GM12878 (cell line): ENCODE data around the gene PSMC3. TPM values are rescaled to one million over a fixed set of nuclear protein-coding genes. Genes with fewer than 3 reads are reported as not detected.

Source experiments
- ATAC-seq: fragments of 200-7000 bp; cut with Tn5 transposase; 3 replicates; pipeline ENCODE4 v1.9.1; 2020; ENCODE audit warnings: mild to moderate bottlenecking, moderate library complexity
- BruUV-seq: library from RNA; stranded (reverse); fragments of 400-500 nt; replicated peaks from 2 replicates; lab custom pipeline; 2021; lab: Mats Ljungman, UMichigan
- CTCF ChIA-PET: fragments of 300-600 bp; sonication (Branson Sonifier 250); formaldehyde crosslinking; extraction: SDS; loops from one replicate; lab custom pipeline; 2021; ENCODE audit warnings: inconsistent platforms; lab: Yijun Ruan, JAX
- POLR2A ChIA-PET: fragments of 350-600 bp; formaldehyde crosslinking; extraction: SDS; loops from one replicate; lab custom pipeline; 2021; ENCODE audit warnings: inconsistent platforms; lab: Charles Lee
- RAD21 ChIA-PET: fragments of 300-600 bp; sonication (Branson Sonifier 250); formaldehyde crosslinking; loops from one replicate; lab custom pipeline; 2023; ENCODE audit warnings: antibody characterized with exemption; ENCODE audit not compliant: unreplicated experiment; lab: Charles Lee
- SMC1A ChIA-PET: fragments of 300-600 bp; sonication (Branson Sonifier 250); formaldehyde crosslinking; loops from one replicate; lab custom pipeline; 2023; ENCODE audit not compliant: unreplicated experiment, uncharacterized antibody; lab: Charles Lee
- DNase-seq: peaks from one replicate; pipeline ENCODE4 v3.0.0-alpha.2; 2011; ENCODE audit warnings: low read depth, low spot score
- FAIRE-seq: peaks from 3 replicates; lab custom pipeline; 2011; peaks lifted over from hg19 to GRCh38; lab: Jason Lieb, UNC
- H2AFZ ChIP-seq: 2 replicates; pipeline ENCODE4 v1.6.0; 2011; ENCODE audit warnings: low read depth, low read length, control low read depth; ENCODE audit not compliant: control insufficient read depth
- H3K27ac ChIP-seq: 2 replicates; pipeline ENCODE4 v1.5.1; 2011; ENCODE audit warnings: control low read depth; ENCODE audit not compliant: control insufficient read depth, insufficient read depth
- H3K27me3 ChIP-seq, 2 experiments: replicated peaks in 1 of 2; 2 replicates each; pipeline versions ENCODE4 v1.6.0 to v1.6.1; 2011; ENCODE audit warnings: low read length in 1 of 2; ENCODE audit not compliant: control insufficient read depth in 2 of 2, insufficient read depth in 2 of 2
- H3K36me3 ChIP-seq, 2 experiments: 2 replicates each; pipeline ENCODE4 v1.5.1; 2011; ENCODE audit warnings: low read length in 1 of 2; ENCODE audit not compliant: control insufficient read depth in 2 of 2, insufficient read depth in 2 of 2
- H3K4me1 ChIP-seq: 2 replicates; pipeline ENCODE4 v1.6.1; 2011; ENCODE audit warnings: mild to moderate bottlenecking, low read length, moderate library complexity, mixed read lengths; ENCODE audit not compliant: control insufficient read depth, insufficient read depth
- H3K4me2 ChIP-seq: 2 replicates; pipeline ENCODE4 v1.6.0; 2011; ENCODE audit warnings: control low read depth; ENCODE audit not compliant: control insufficient read depth, insufficient read depth
- H3K4me3 ChIP-seq: fragments of 200-600 bp; sonication (generic); 2 replicates; pipeline ENCODE4 v1.5.1; 2016
- H3K79me2 ChIP-seq: 2 replicates; pipeline ENCODE4 v1.6.0; 2011; ENCODE audit warnings: low read length; ENCODE audit not compliant: control insufficient read depth, insufficient read depth
- H3K9ac ChIP-seq: 2 replicates; pipeline ENCODE4 v1.8.0; 2011; ENCODE audit warnings: low read length, control low read depth, mixed read lengths; ENCODE audit not compliant: control insufficient read depth, insufficient read depth
- H3K9me3 ChIP-seq: replicated peaks from 3 replicates; pipeline ENCODE4 v1.5.1; 2011; ENCODE audit warnings: mild to moderate bottlenecking, low read length; ENCODE audit not compliant: control insufficient read depth, insufficient read depth
- H4K20me1 ChIP-seq: 2 replicates; pipeline ENCODE4 v1.6.0; 2011; ENCODE audit not compliant: control insufficient read depth, insufficient read depth
- ATF7 ChIP-seq: fragments of 450-650 bp; IDR thresholded peaks from 2 replicates; pipeline ENCODE4 v1.6.1; 2016; ENCODE audit warnings: low read depth, mild to moderate bottlenecking
- CHD4 ChIP-seq: fragments of 200-600 bp; sonication (generic); IDR thresholded peaks from 2 replicates; pipeline ENCODE4 v1.6.1; 2016; ENCODE audit warnings: mild to moderate bottlenecking
- NFYB ChIP-seq: IDR thresholded peaks from 2 replicates; pipeline ENCODE4 v1.6.1; 2011; ENCODE audit warnings: low read depth, mild to moderate bottlenecking, low read length, improper control_type of control experiment, moderate library complexity; ENCODE audit not compliant: insufficient read depth
- POLR2AphosphoS5 ChIP-seq: IDR thresholded peaks from 2 replicates; pipeline ENCODE4 v1.6.1; 2011; ENCODE audit warnings: mild to moderate bottlenecking, low read length, inconsistent platforms
- SUZ12 ChIP-seq: fragments of 200-600 bp; sonication (generic); IDR thresholded peaks from one replicate; pipeline ENCODE4 v1.6.1; 2018; ENCODE audit warnings: antibody characterized with exemption, mild to moderate bottlenecking; ENCODE audit not compliant: unreplicated experiment
- TAF1 ChIP-seq: IDR thresholded peaks from 2 replicates; pipeline ENCODE4 v1.6.1; 2011; ENCODE audit warnings: mild to moderate bottlenecking, low read depth, low read length, borderline replicate concordance
- TCF12 ChIP-seq: IDR thresholded peaks from 2 replicates; pipeline ENCODE4 v1.6.1; 2011; ENCODE audit warnings: low read depth, mild to moderate bottlenecking, low read length
- WGBS: methylation state at CpG from one replicate; pipeline ENCODE4 v1.1.6; 2016; ENCODE audit warnings: low lambda C conversion rate; ENCODE audit not compliant: insufficient replicate concordance, insufficient coverage; ENCODE audit errors: missing lambda C conversion rate; 5-methylcytosine and 5-hydroxymethylcytosine counted together
- in situ Hi-C: fragments of 300-500 bp; cut with MboI; formaldehyde crosslinking; loops from 9 replicates; pipeline ENCODE4 v1.14.3; 2018; ENCODE audit warnings: mixed read lengths
- intact Hi-C: fragments of 100-400 bp; cut with micrococcal nuclease; formaldehyde crosslinking; loops from one replicate; pipeline ENCODE4 v1.14.2; 2022; ENCODE audit not compliant: unreplicated experiment
- polyA plus RNA-seq, 11 experiments: library from polyadenylated mRNA; depleted of rRNA in 4 of 11; unstranded in 6 of 11; stranded (reverse) in 5 of 11; fragments of >200 nt; fragmentation: Nextera tagmentation in 4 of 11; fragmentation: Illumina TruSeq in 1 of 11; extraction: Ambion mirVana in 4 of 11; extraction: Trizol in 1 of 11; gene quantifications; 1 replicate in 1 of 11; 2 replicates in 10 of 11; pipeline versions ENCODE4 v1.2.1 to v1.2.3, GENCODE V29; 2011 to 2016; ENCODE audit warnings: inconsistent platforms in 2 of 11, missing spikeins in 2 of 11, low read depth in 1 of 11
- total RNA-seq, 4 experiments: library from RNA; depleted of rRNA in 3 of 4; stranded (reverse); fragments of >200 nt in 3 of 4; fragmentation: Illumina TruSeq in 1 of 4; extraction: Trizol in 1 of 4; gene quantifications; 2 replicates each; pipeline versions ENCODE4 v1.2.1 to v1.2.3, GENCODE V29; 2013 to 2021
- TF ChIP-seq, protein P1 (sequence below), 3 experiments: IDR thresholded peaks in 2 of 3; conservative IDR thresholded peaks in 1 of 3; 2 replicates each; pipeline ENCODE4 v1.5.1; 2011; ENCODE audit warnings: low read depth in 3 of 3, low read length in 3 of 3, mild to moderate bottlenecking in 3 of 3, control low read depth in 2 of 3, moderate library complexity in 2 of 3, inconsistent platforms in 1 of 3, mixed read lengths in 1 of 3; ENCODE audit not compliant: control insufficient read depth in 2 of 3, insufficient read depth in 1 of 3; ENCODE audit errors: extremely low read depth in 1 of 3

PSMC3 gene
- total and polyA plus RNA-seq, 10 of the 15 experiments (the other 5 are each of a cell fraction or from before 2014, with no cell fraction given), result 39.5 to 289 (median 155) TPM

DNA sequence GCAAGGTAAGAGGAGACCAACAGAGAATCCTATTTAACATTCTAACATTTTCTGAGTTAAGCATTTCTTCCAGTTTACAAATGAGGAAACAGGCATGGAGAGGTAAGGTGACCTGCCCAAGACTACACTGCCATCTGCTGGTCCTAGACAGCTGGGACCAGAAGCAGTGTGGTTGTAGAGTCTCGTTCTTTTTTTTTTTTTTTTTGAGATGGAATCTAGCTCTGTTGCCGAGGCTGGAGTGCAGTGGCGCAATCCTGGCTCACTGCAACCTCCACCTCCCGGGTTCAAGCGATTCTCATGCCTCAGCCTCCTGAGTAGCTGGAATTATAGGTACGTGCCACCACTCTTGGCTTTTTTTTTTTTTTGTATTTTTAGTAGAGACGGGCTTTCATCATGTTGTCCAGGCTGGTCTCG is 28.0 kb upstream of the PSMC3 start (continued):
- TF ChIP-seq, protein P1, sequence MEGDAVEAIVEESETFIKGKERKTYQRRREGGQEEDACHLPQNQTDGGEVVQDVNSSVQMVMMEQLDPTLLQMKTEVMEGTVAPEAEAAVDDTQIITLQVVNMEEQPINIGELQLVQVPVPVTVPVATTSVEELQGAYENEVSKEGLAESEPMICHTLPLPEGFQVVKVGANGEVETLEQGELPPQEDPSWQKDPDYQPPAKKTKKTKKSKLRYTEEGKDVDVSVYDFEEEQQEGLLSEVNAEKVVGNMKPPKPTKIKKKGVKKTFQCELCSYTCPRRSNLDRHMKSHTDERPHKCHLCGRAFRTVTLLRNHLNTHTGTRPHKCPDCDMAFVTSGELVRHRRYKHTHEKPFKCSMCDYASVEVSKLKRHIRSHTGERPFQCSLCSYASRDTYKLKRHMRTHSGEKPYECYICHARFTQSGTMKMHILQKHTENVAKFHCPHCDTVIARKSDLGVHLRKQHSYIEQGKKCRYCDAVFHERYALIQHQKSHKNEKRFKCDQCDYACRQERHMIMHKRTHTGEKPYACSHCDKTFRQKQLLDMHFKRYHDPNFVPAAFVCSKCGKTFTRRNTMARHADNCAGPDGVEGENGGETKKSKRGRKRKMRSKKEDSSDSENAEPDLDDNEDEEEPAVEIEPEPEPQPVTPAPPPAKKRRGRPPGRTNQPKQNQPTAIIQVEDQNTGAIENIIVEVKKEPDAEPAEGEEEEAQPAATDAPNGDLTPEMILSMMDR (IDR thresholded peaks at IDR 0.05 in 2 of 3, conservative IDR thresholded peaks at IDR 0.05 in 1 of 3; ENCODE audit: control insufficient read depth in 2 of 3, extremely low read depth in 1 of 3, insufficient read depth in 1 of 3, low read depth in 3 of 3, low read length in 3 of 3), result peak; percentile 80 to 87 (median 83)

DNA sequence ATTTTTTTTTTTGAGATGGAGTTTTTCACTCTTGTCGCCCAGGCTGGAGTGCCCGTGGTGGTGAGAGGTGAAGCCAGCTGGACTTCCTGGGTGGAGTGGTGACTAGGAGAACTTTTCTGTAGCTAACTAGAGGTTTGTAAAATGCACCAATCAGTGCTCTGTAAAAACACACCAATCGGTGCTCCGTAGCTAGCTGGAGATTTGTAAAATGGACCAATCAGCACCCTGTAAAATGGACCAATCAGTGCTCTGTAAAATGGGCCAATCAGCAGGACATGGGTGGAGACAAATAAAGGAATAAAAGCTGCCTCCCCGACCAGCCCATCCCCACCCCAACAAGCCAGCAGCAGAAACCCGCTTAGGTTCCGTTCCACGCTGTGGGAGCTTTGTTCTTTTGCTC is 27.1 kb upstream of the PSMC3 start:
- Histone ChIP-seq H3K79me2 (no peaks in the 10 kb centered on the region), H2AFZ (no peak overlapping the region), H3K36me3 (no peaks in the 10 kb centered on the region), H3K4me3 (no peak overlapping the region), H3K4me1 (no peaks in the 10 kb centered on the region), H4K20me1 (no peaks in the 10 kb centered on the region), H3K27ac (no peak overlapping the region), H3K9me3 (no peaks in the 10 kb centered on the region), H3K4me2 (no peak overlapping the region), H3K9ac (no peak overlapping the region), H3K27me3 (no peaks in the 10 kb centered on the region)
- ChIA-PET POLR2A (no interaction called here), CTCF (interaction anchor here (0.6 to 2.6 kb wide), 15 partner anchors 9 to 400 kb away, joined by 3 to 13 read pairs (median 5); partner anchors contain the start of genes DDB2 and MADD), RAD21 (interaction anchor here (0.9 to 1.3 kb wide), 3 partner anchors 10 to 212 kb away, joined by 3 to 5 read pairs (median 3); no protein-coding TSS in a partner anchor), SMC1A (interaction anchor here (0.6 to 1.6 kb wide), 5 partner anchors 41 to 275 kb away, joined by 3 to 4 read pairs (median 3); partner anchors contain the start of gene ACP2)
- no TSS peak for BruUV-seq
- ATAC-seq (peak; percentile 17), DNase-seq (no peak), FAIRE-seq (no peak)
- in situ Hi-C loops (no loop called here), intact Hi-C loops (loop anchor here (5.0 to 10.0 kb wide), 2 partner anchors 76 to 569 kb away; partner anchors contain the start of gene SPI1)
- TF ChIP-seq CHD4, result no peak
- no peak for TF ChIP-seq TCF12
- TF ChIP-seq TAF1, result no peak
- TF ChIP-seq SUZ12, result no peak
- no peak for TF ChIP-seq ATF7
- TF ChIP-seq NFYB, result 0 out of 2 replicates have a peak, but pooled peaks have one; percentile 40
- TF ChIP-seq POLR2AphosphoS5, result no peak
- 93% methylated on average over 8 of the region's 8 CpGs for WGBS
